SHP77 treated with DMSO at 0.1 percent for 48 hours (cell line): ENCODE results near the gene GRPR.

ENCODE experiments used
- DNase-seq: peaks from one replicate; lab custom pipeline; 2025; lab: John Stamatoyannopoulos, UW

Gene GRPR

GRCh38 chrX:16123222-16123786 lies at the start of gene GRPR:
TSS of gene GRPR (plus strand) at chrX:16123565. CDS start at chrX:16123954, 389 bp downstream.
- peak; percentile 21 for DNase-seq

- no peak for DNase-seq
These were observed 48.3 kb upstream of the GRPR start for GRCh38 chrX:16075087-16075486.

GRCh38 chrX:16076834-16077233 lies 46.5 kb upstream of the GRPR start:
- DNase-seq = no peak

GRCh38 chrX:16077811-16078210 lies 45.6 kb upstream of the GRPR start:
- DNase-seq = no peak

GRCh38 chrX:16081357-16081756 lies 42.0 kb upstream of the GRPR start:
- DNase-seq = no peak

- no peak for DNase-seq
These were observed 40.8 kb upstream of the GRPR start for GRCh38 chrX:16082470-16083085.

GRCh38 chrX:16087076-16087475 lies 36.3 kb upstream of the GRPR start:
- DNase-seq = no peak

GRCh38 chrX:16089086-16089485 lies 34.3 kb upstream of the GRPR start:
- DNase-seq = no peak

GRCh38 chrX:16096141-16096540 lies 27.2 kb upstream of the GRPR start:
- DNase-seq = no peak

- DNase-seq = no peak
These were observed 22.7 kb upstream of the GRPR start for GRCh38 chrX:16100673-16101072.

- no peak for DNase-seq
These were observed 21.8 kb upstream of the GRPR start for GRCh38 chrX:16101581-16101980.

- no peak for DNase-seq
These were observed 19.7 kb upstream of the GRPR start for GRCh38 chrX:16103625-16104024.

GRCh38 chrX:16112428-16112827 lies 10.9 kb upstream of the GRPR start:
- no peak for DNase-seq

- DNase-seq = no peak
These were observed 9.3 kb upstream of the GRPR start for GRCh38 chrX:16113978-16114565.

- no peak for DNase-seq
These were observed 8.8 kb upstream of the GRPR start for GRCh38 chrX:16114611-16115010.

- no peak for DNase-seq
These were observed 3.8 kb upstream of the GRPR start for GRCh38 chrX:16119353-16120220.

GRCh38 chrX:16120431-16120830 lies 2.9 kb upstream of the GRPR start:
- DNase-seq = no peak

GRCh38 chrX:16124201-16124600 lies 836 bp downstream of the GRPR start:
- DNase-seq = no peak

GRCh38 chrX:16125520-16126149 lies 2.3 kb downstream of the GRPR start:
- no peak for DNase-seq

- no peak for DNase-seq
These were observed 7.3 kb downstream of the GRPR start for GRCh38 chrX:16130707-16131106.

GRCh38 chrX:16134936-16135335 lies 11.6 kb downstream of the GRPR start:
- no peak for DNase-seq

GRCh38 chrX:16136080-16136479 lies 12.7 kb downstream of the GRPR start:
- DNase-seq = no peak
